ENCODE data around the gene MPZL1. TPM values are rescaled to one million over a fixed set of nuclear protein-coding genes. Genes with fewer than 3 reads are reported as not detected.

The MPZL1 gene
- total RNA-seq, 1 donor from 2014 or later, result 69.7 TPM

DNA sequence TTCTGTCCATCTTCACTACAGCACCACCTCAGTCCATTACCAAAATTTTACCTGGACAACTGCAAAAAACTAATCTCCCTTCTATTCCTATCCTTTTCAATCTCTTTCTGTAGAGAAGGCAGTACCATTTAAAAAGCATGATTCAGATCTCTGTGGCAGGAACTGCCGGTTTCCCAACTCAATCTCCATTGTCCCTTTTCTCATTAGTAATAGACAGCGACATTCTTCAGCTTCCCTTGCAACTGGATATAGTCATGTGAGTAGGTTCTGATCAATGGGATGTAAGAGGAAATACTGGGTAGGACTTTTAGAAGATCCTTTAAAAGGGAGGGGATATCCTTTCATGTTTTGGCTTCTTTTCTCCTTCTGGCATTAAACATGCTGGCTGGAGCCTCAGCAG, 117.2 kb downstream of the MPZL1 start:
- Histone ChIP-seq H3K4me1 (no peaks in the 10 kb centered on the region), H3K27ac (no peak overlapping the region), H3K27me3 (no peaks in the 10 kb centered on the region), H3K9me3 (no peaks in the 10 kb centered on the region), H3K4me3 (no peak overlapping the region), H3K36me3 (no peaks in the 10 kb centered on the region)
- TF ChIP-seq POLR2AphosphoS5 (IDR thresholded peaks at IDR 0.05; ENCODE audit: insufficient read depth in 1 of 2, low read depth in 1 of 2) (no peak), POLR2A (IDR thresholded peaks at IDR 0.05) (no peak)
- TF ChIP-seq, protein P1, sequence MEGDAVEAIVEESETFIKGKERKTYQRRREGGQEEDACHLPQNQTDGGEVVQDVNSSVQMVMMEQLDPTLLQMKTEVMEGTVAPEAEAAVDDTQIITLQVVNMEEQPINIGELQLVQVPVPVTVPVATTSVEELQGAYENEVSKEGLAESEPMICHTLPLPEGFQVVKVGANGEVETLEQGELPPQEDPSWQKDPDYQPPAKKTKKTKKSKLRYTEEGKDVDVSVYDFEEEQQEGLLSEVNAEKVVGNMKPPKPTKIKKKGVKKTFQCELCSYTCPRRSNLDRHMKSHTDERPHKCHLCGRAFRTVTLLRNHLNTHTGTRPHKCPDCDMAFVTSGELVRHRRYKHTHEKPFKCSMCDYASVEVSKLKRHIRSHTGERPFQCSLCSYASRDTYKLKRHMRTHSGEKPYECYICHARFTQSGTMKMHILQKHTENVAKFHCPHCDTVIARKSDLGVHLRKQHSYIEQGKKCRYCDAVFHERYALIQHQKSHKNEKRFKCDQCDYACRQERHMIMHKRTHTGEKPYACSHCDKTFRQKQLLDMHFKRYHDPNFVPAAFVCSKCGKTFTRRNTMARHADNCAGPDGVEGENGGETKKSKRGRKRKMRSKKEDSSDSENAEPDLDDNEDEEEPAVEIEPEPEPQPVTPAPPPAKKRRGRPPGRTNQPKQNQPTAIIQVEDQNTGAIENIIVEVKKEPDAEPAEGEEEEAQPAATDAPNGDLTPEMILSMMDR (IDR thresholded peaks at IDR 0.05), result no peak
- intact Hi-C loops (cut with DNase I), result no loop called here
- DNase-seq (ENCODE audit: extremely low spot score in 2 of 2), result no peak

Other genes with a start within 250 kb of the MPZL1 start
- gene CD247, start 203.5 kb upstream of the MPZL1 start, total RNA-seq, result 9.8 TPM
- 152 TPM for gene CREG1, start 168.2 kb upstream of the MPZL1 start, total RNA-seq
- gene RCSD1, start 91.8 kb upstream of the MPZL1 start, total RNA-seq, result 11.5 TPM
- not detected for gene ADCY10, start 192.2 kb downstream of the MPZL1 start, total RNA-seq
- 80.5 TPM for gene DCAF6, start 214.7 kb downstream of the MPZL1 start, total RNA-seq
- gene MPC2, start 215.1 kb downstream of the MPZL1 start, total RNA-seq, result 17.7 TPM

Measured in vagina (tissue), 2 donors.